PC-9 (cell line): ENCODE measurements around the gene ARHGAP40. TPM values are rescaled to one million over a fixed set of nuclear protein-coding genes. Genes with fewer than 3 reads are reported as not detected.

Experiments used
- Bru-seq: library from RNA; stranded (reverse); fragments of 400-500 nt; gene quantifications from one replicate; lab custom pipeline; 2021; lab: Mats Ljungman, UMichigan
- BruChase-seq, 2 experiments: library from RNA; stranded (reverse); fragments of 400-500 nt; gene quantifications; one replicate each; lab custom pipeline; 2021; lab: Mats Ljungman, UMichigan
- BruUV-seq: library from RNA; stranded (reverse); fragments of 400-500 nt; replicated peaks from 2 replicates; lab custom pipeline; 2021; lab: Mats Ljungman, UMichigan
- CTCF ChIA-PET: fragments of 300-600 bp; sonication (Branson Sonifier 250); formaldehyde crosslinking; loops from one replicate; lab custom pipeline; 2022; ENCODE audit warnings: antibody characterized with exemption; lab: Charles Lee
- POLR2A ChIA-PET: fragments of 300-600 bp; sonication (Branson Sonifier 250); formaldehyde crosslinking; loops from one replicate; lab custom pipeline; 2022; ENCODE audit warnings: antibody characterized with exemption; ENCODE audit not compliant: unreplicated experiment; lab: Charles Lee
- DNase-seq, 2 experiments: peaks; one replicate each; pipeline versions ENCODE4 v3.0.0 to v3.0.0-alpha.2; 2015 to 2022; ENCODE audit warnings: mixed read lengths in 1 of 2
- H2AFZ ChIP-seq: fragments of 200-600 bp; sonication (generic); 2 replicates; pipeline ENCODE4 v1.8.1; 2017; ENCODE audit warnings: antibody characterized with exemption
- H3F3A ChIP-seq: fragments of 200-600 bp; sonication (generic); 2 replicates; pipeline ENCODE4 v1.8.1; 2017; ENCODE audit warnings: antibody characterized with exemption, mild to moderate bottlenecking, low read depth; ENCODE audit not compliant: insufficient read depth
- H3K27ac ChIP-seq: fragments of 200-600 bp; sonication (generic); 2 replicates; pipeline ENCODE4 v1.6.1; 2016; ENCODE audit warnings: mixed run types
- H3K27me3 ChIP-seq: fragments of 200-600 bp; sonication (generic); 2 replicates; pipeline ENCODE4 v1.6.1; 2016; ENCODE audit warnings: low read depth, mixed run types; ENCODE audit not compliant: insufficient read depth
- H3K36me3 ChIP-seq: fragments of 200-600 bp; sonication (generic); 2 replicates; pipeline ENCODE4 v1.6.1; 2016; ENCODE audit warnings: low read depth, mixed run types
- H3K4me1 ChIP-seq: fragments of 200-600 bp; sonication (generic); replicated peaks from 2 replicates; pipeline ENCODE4 v1.6.1; 2016; ENCODE audit warnings: mixed run types; ENCODE audit not compliant: insufficient read depth
- H3K4me2 ChIP-seq: fragments of 200-600 bp; sonication (generic); 2 replicates; pipeline ENCODE4 v1.6.1; 2017; ENCODE audit warnings: mixed run types
- H3K4me3 ChIP-seq: fragments of 200-600 bp; sonication (generic); 2 replicates; pipeline ENCODE4 v1.6.1; 2016; ENCODE audit warnings: mixed run types
- H3K79me2 ChIP-seq: fragments of 200-600 bp; sonication (generic); 2 replicates; pipeline ENCODE4 v1.6.1; 2017; ENCODE audit warnings: low read depth, mixed run types
- H3K9me2 ChIP-seq: fragments of 200-600 bp; sonication (generic); 2 replicates; pipeline ENCODE4 v1.8.1; 2017; ENCODE audit warnings: mild to moderate bottlenecking; ENCODE audit not compliant: insufficient read depth
- H3K9me3 ChIP-seq: fragments of 200-600 bp; sonication (generic); 2 replicates; pipeline ENCODE4 v1.8.1; 2016; ENCODE audit warnings: low read depth; ENCODE audit not compliant: insufficient read depth
- H4K20me1 ChIP-seq: fragments of 200-600 bp; sonication (generic); 2 replicates; pipeline ENCODE4 v1.8.1; 2017; ENCODE audit not compliant: insufficient read depth
- EZH2 ChIP-seq: fragments of 200-600 bp; sonication (generic); IDR thresholded peaks from 2 replicates; pipeline ENCODE4 v1.8.0; 2017; ENCODE audit warnings: antibody characterized with exemption, low read depth
- intact Hi-C: fragments of 100-400 bp; cut with micrococcal nuclease; formaldehyde crosslinking; loops from one replicate; pipeline ENCODE4 v1.10.0; 2022; ENCODE audit not compliant: unreplicated experiment
- long read RNA-seq: library from polyadenylated mRNA; stranded (forward); transcript quantifications from one replicate; pipeline ENCODE4 v2.0.0, GENCODE V29; 2022
- total RNA-seq: library from RNA; stranded (reverse); gene quantifications from 2 replicates; pipeline ENCODE4 v1.2.3, GENCODE V29; 2021
- TF ChIP-seq, protein P1 (sequence below): fragments of 200-600 bp; sonication (generic); conservative IDR thresholded peaks from 2 replicates; pipeline ENCODE4 v1.6.1; 2017; ENCODE audit warnings: mixed run types, antibody characterized with exemption, mild to moderate bottlenecking, moderate library complexity

ARHGAP40 gene
- total RNA-seq (0.92 and 1.8 TPM in 2 replicates), Bru-seq, nascent RNA (percentile 34 among the genes with signal in this experiment), BruChase-seq, experiment 1, labeled RNA remaining after a 2-hour chase (percentile 38 among the genes with signal in this experiment), BruChase-seq, experiment 2, labeled RNA remaining after a 6-hour chase (percentile 30 among the genes with signal in this experiment)
- long read RNA-seq: 0 reads

DNA sequence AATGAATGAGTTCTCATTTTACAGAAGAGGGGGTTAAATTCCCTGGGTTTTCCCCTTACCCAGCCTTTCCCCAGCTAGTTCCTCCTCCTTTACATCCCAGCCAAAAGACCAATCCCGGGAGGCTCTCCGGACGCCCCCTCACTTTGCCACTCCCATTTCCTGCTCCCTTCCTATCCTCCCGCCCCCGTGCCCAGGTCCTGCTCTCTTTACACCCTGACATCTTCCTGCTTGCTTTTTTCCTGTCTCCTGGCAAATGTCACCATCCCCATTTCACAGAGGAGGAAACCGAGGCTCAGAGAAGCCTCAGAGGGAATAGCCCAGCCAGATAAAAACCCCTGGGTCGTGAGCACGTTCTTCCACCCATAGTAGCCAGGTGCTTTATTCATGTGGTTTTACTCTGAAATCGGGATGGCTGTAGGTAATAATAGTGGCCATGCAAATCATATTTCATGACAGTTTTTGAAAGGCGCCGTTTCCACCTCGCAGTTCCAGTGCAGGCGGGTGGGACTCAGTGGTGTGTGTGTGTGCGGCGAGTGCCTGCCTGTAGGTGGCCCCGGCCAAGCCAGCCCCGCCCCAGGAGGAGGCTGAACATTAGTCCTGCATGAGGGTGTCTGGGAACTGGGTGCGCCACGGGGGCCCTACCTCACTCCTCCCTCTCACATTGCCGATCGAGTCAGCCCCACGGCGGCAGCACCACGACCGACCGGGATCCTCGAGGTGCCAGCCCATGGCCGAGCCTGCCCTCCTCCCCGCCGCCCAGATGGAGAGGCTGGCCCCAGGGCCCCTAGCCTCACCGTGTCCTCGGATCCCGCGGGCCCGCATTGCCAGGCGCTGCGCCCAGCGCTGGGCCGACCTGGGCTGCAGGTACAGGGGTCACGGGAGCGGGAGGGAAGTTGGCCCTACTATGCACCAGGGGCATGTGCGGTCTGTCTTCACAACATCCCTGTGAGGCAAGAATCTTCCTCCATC is at the start of gene ARHGAP40:
Gene ARHGAP40 (plus strand): TSS at position 594 of the 969 bp plus-strand sequence.
- TF ChIP-seq EZH2: no peak
- TF ChIP-seq, protein P1, sequence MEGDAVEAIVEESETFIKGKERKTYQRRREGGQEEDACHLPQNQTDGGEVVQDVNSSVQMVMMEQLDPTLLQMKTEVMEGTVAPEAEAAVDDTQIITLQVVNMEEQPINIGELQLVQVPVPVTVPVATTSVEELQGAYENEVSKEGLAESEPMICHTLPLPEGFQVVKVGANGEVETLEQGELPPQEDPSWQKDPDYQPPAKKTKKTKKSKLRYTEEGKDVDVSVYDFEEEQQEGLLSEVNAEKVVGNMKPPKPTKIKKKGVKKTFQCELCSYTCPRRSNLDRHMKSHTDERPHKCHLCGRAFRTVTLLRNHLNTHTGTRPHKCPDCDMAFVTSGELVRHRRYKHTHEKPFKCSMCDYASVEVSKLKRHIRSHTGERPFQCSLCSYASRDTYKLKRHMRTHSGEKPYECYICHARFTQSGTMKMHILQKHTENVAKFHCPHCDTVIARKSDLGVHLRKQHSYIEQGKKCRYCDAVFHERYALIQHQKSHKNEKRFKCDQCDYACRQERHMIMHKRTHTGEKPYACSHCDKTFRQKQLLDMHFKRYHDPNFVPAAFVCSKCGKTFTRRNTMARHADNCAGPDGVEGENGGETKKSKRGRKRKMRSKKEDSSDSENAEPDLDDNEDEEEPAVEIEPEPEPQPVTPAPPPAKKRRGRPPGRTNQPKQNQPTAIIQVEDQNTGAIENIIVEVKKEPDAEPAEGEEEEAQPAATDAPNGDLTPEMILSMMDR: peak; percentile 30; the same call in 1 of the 2 replicates
- Histone ChIP-seq H3K9me2 (no peaks in the 10 kb centered on the region), H2AFZ (peak within 1 kb of the TSS; percentile 46), H3K79me2 (no peaks in the 10 kb centered on the region), H3K27me3 (no peaks in the 10 kb centered on the region), H3K4me2 (peak within 1 kb of the TSS; percentile 55), H4K20me1 (no peaks in the 10 kb centered on the region), H3K4me3 (peak within 1 kb of the TSS; percentile 44; the same call in 1 of the 2 replicates), H3K9me3 (no peaks in the 10 kb centered on the region), H3K27ac (no peak within 1 kb of the TSS), H3K36me3 (no peaks in the 10 kb centered on the region), H3K4me1 (peaks cover 66% of the 10 kb centered on the region), H3F3A (peaks cover 32% of the 10 kb centered on the region)
- CTCF ChIA-PET: no interaction called here
- BruUV-seq: no TSS peak
- POLR2A ChIA-PET: no interaction called here
- intact Hi-C loops: no loop called here
- DNase-seq: peak; percentile 44 to 67

DNA sequence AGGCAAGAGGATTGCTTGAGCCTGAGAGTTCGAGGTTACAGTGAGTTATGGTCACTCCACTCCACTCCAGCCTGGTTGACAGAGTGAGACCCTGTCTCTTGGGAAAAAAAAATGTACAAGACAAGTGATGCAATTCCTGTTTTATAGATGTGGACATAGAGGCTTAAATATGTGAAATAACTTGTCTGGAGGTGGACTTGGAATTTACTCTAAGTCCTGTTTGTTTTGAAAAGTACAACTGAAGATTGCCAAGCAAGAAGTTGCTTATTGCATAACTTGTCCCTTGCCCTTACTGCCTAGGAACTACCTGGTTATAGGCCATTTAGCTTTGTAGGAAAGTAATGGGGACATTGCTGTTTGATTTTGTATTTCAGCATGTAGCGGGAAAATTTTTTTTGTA is 46.6 kb upstream of the ARHGAP40 start:
- Histone ChIP-seq H3K36me3 (peaks cover 52% of the 10 kb centered on the region), H3K27ac (no peak overlapping the region), H2AFZ (no peak overlapping the region), H3K9me3 (no peaks in the 10 kb centered on the region), H3F3A (peaks cover 4% of the 10 kb centered on the region), H3K9me2 (no peaks in the 10 kb centered on the region), H3K4me1 (no peaks in the 10 kb centered on the region), H3K4me3 (no peak overlapping the region), H4K20me1 (no peaks in the 10 kb centered on the region), H3K27me3 (no peaks in the 10 kb centered on the region), H3K79me2 (no peaks in the 10 kb centered on the region), H3K4me2 (no peak overlapping the region)
- POLR2A ChIA-PET: no interaction called here
- DNase-seq: peak in 1 of 2 experiments; percentile 42
- intact Hi-C loops: no loop called here
- TF ChIP-seq, protein P1: no peak
- no peak for TF ChIP-seq EZH2
- CTCF ChIA-PET: no interaction called here
- no TSS peak for BruUV-seq

DNA sequence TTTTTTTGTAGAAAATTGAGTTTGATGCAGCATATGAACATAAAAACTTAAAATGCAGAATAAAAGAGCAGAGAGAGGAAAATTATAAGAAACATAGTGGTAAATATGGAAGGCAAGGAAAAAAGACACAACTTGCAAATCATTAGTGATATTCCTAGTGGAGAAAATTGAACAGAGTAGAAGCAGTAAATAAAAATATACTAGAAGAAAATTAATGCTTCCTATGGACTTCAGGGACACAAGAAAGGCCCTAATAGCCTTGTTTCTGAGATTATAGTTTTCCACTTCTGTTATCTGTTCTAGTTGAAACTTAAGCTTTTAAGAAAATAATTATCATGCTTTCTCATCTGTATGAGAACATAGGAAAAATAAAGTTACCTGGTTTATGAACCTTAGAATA is 46.2 kb upstream of the ARHGAP40 start:
- no peaks in the 10 kb centered on the region for H3K79me2 ChIP-seq
- no peak overlapping the region for H3K4me3 ChIP-seq
- peaks cover 49% of the 10 kb centered on the region for H3K36me3 ChIP-seq
- TF ChIP-seq, protein P1: no peak
- no peak for TF ChIP-seq EZH2
- no peak overlapping the region for H3K27ac ChIP-seq
- intact Hi-C loops: no loop called here
- H4K20me1 ChIP-seq: no peaks in the 10 kb centered on the region
- POLR2A ChIA-PET: no interaction called here
- CTCF ChIA-PET: no interaction called here
- no peaks in the 10 kb centered on the region for H3K9me3 ChIP-seq
- H3F3A ChIP-seq: peaks cover 4% of the 10 kb centered on the region
- no peak overlapping the region for H2AFZ ChIP-seq
- BruUV-seq: no TSS peak
- no peaks in the 10 kb centered on the region for H3K4me1 ChIP-seq
- H3K4me2 ChIP-seq: no peak overlapping the region
- H3K27me3 ChIP-seq: no peaks in the 10 kb centered on the region
- H3K9me2 ChIP-seq: no peaks in the 10 kb centered on the region
- DNase-seq: no peak
